ENCODE data around the gene GPR61.

GPR61 gene

GRCh38 chr1:109537450-109538178 lies 2.1 kb upstream of the GPR61 start:
- no peak for DNase-seq

- no peak for DNase-seq
Observed at GRCh38 chr1:109538827-109539555, 681 bp upstream of the GPR61 start.

GRCh38 chr1:109541102-109541501 lies 1.4 kb downstream of the GPR61 start:
- no peak for DNase-seq

- DNase-seq, result no peak
Observed at GRCh38 chr1:109542657-109543056, 3.0 kb downstream of the GPR61 start.

GRCh38 chr1:109543283-109543987 lies 3.8 kb downstream of the GPR61 start:
- no peak for DNase-seq

GRCh38 chr1:109543988-109544735 lies 4.5 kb downstream of the GPR61 start:
- DNase-seq, result no peak

GRCh38 chr1:109546311-109547109 lies 6.8 kb downstream of the GPR61 start:
- DNase-seq, result peak; percentile 59

GRCh38 chr1:109547463-109548320 lies 8.0 kb downstream of the GPR61 start:
- no peak for DNase-seq

- DNase-seq, result peak; percentile 86
Observed at GRCh38 chr1:109548321-109549267, 8.9 kb downstream of the GPR61 start, which contains the start of gene GNAI3. TSS of gene GNAI3 (plus strand) at chr1:109548615. CDS start at chr1:109548721, 106 bp downstream.

GRCh38 chr1:109556563-109556962 lies 16.9 kb downstream of the GPR61 start:
- no peak for DNase-seq

GRCh38 chr1:109557520-109557919 lies 17.8 kb downstream of the GPR61 start:
- no peak for DNase-seq

GRCh38 chr1:109559995-109560394 lies 20.3 kb downstream of the GPR61 start:
- DNase-seq, result no peak

- no peak for DNase-seq
Observed at GRCh38 chr1:109564194-109564878, 24.7 kb downstream of the GPR61 start.

GRCh38 chr1:109565241-109565640 lies 25.6 kb downstream of the GPR61 start:
- no peak for DNase-seq

GRCh38 chr1:109566982-109567381 lies 27.3 kb downstream of the GPR61 start:
- no peak for DNase-seq

- no peak for DNase-seq
Observed at GRCh38 chr1:109567877-109568672, 28.4 kb downstream of the GPR61 start.

- DNase-seq, result no peak
Observed at GRCh38 chr1:109569323-109569722, 29.7 kb downstream of the GPR61 start.

- no peak for DNase-seq
Observed at GRCh38 chr1:109570414-109570813, 30.7 kb downstream of the GPR61 start.

All from NCI-H1048 (cell line).